Lung (tissue), 12 donors: ENCODE results near the gene PDIK1L. TPM values are rescaled to one million over a fixed set of nuclear protein-coding genes. Genes with fewer than 3 reads are reported as not detected.
"Not testable (repeated sequence)": the region's sequence is repeated elsewhere in the genome, so short reads cannot be mapped to it uniquely, and the experiment has no call there.

Experiments
- ATAC-seq: fragments of 200-7000 bp; cut with Tn5 transposase; one replicate; pipeline ENCODE4 v1.9.1; 2020; ENCODE audit warnings: moderate number of reproducible peaks; ENCODE audit not compliant: insufficient read depth, low FRiP score
- DNase-seq, 3 donors: peaks; one replicate each; pipeline ENCODE4 v3.0.0-alpha.2; 2013 to 2017
- H3K27ac ChIP-seq, 2 donors: one replicate each; pipeline ENCODE4 v1.5.1; 2013; ENCODE audit warnings: mild to moderate bottlenecking in 2 of 2, moderate library complexity in 2 of 2, control low read depth in 1 of 2, inconsistent platforms in 1 of 2, low read depth in 1 of 2, low read length in 1 of 2
- H3K27me3 ChIP-seq, 3 donors: one replicate each; pipeline ENCODE4 v1.5.1; 2013; ENCODE audit warnings: low read length in 2 of 3; ENCODE audit not compliant: control insufficient read depth in 3 of 3, insufficient read depth in 3 of 3
- H3K36me3 ChIP-seq, 4 donors: one replicate each; pipeline ENCODE4 v1.5.1; 2013; ENCODE audit warnings: low read length in 4 of 4, mild to moderate bottlenecking in 1 of 4, moderate library complexity in 1 of 4; ENCODE audit not compliant: control insufficient read depth in 4 of 4, insufficient read depth in 4 of 4
- H3K4me1 ChIP-seq, 5 donors: one replicate each; pipeline ENCODE4 v1.5.1; 2013; ENCODE audit warnings: low read length in 5 of 5, mild to moderate bottlenecking in 2 of 5, moderate library complexity in 1 of 5; ENCODE audit not compliant: control insufficient read depth in 5 of 5, insufficient read depth in 5 of 5
- H3K4me3 ChIP-seq: one replicate; pipeline ENCODE4 v1.5.1; 2013; ENCODE audit warnings: mild to moderate bottlenecking, control low read depth, moderate library complexity
- H3K9ac ChIP-seq, 2 donors: one replicate each; pipeline ENCODE4 v1.5.1; 2013; ENCODE audit warnings: low read length in 2 of 2, control low read depth in 1 of 2; ENCODE audit not compliant: insufficient read depth in 1 of 2
- H3K9me3 ChIP-seq, 4 donors: one replicate each; pipeline ENCODE4 v1.5.1; 2013; ENCODE audit warnings: low read length in 3 of 4, mild to moderate bottlenecking in 1 of 4, moderate library complexity in 1 of 4; ENCODE audit not compliant: control insufficient read depth in 4 of 4, insufficient read depth in 3 of 4
- CTCF ChIP-seq: IDR thresholded peaks from 2 replicates; pipeline ENCODE4 v1.5.1; 2012; ENCODE audit warnings: mild to moderate bottlenecking; ENCODE audit errors: control extremely low read depth, extremely low read depth
- whole genome bisulfite sequencing, 2 donors: extraction: QIAGEN DNeasy Blood & Tissue Kit; methylation state at CpG; one replicate each; pipeline ENCODE4 v1.1.7; 2013; 5-methylcytosine and 5-hydroxymethylcytosine counted together
- polyA plus RNA-seq, 2 donors: library from polyadenylated mRNA; stranded (reverse); fragments of 200-250 nt; gene quantifications; one replicate each; pipeline ENCODE4 v1.2.1, GENCODE V29; 2013
- total RNA-seq, 2 donors: library from RNA; depleted of rRNA in 1 of 2; stranded (reverse); fragments of >200 nt in 1 of 2; gene quantifications; one replicate each; pipeline ENCODE4 v1.2.1, GENCODE V29; 2014 to 2021
- donor health status: control.
- donor health status: control.
- donor health status: Bipolar disorder and iron deficiency.
- donor health status: healthy.
- donor health status: DM: yes; HTN: yes; CAD: no.

The PDIK1L gene
- total and polyA plus RNA-seq, 4 donors, result 2.9 to 15.4 (median 6.3) TPM

- DNase-seq, result no peak
- Histone ChIP-seq H3K4me1 (peaks cover 0 to 3% (median 0%) of the 10 kb centered on the region in 5 donors), H3K27me3 (peaks cover 0 to 14% (median 5%) of the 10 kb centered on the region in 3 donors), H3K4me3 (no peak overlapping the region), H3K9me3 (peaks cover 0 to 1% (median 0%) of the 10 kb centered on the region in 4 donors), H3K27ac (no peak overlapping the region), H3K9ac (no peak overlapping the region), H3K36me3 (no peaks in the 10 kb centered on the region)
- ATAC-seq, result no peak
- 94 to 95% methylated on average over 3 of the region's 3 CpGs for WGBS, 2 donors
- no peak for TF ChIP-seq CTCF
Measured at GRCh38 chr1:26089125-26089524, 22.5 kb upstream of the PDIK1L start.

- peaks cover 0 to 6% (median 0%) of the 10 kb centered on the region in 5 donors for H3K4me1 ChIP-seq
- DNase-seq (no peak), ATAC-seq (no peak)
- no peak for TF ChIP-seq CTCF
- peaks cover 0 to 3% (median 0%) of the 10 kb centered on the region in 4 donors for H3K9me3 ChIP-seq
- H3K27ac ChIP-seq, result no peak overlapping the region
- H3K4me3 ChIP-seq, result no peak overlapping the region
- H3K27me3 ChIP-seq, result peaks cover 0 to 19% (median 5%) of the 10 kb centered on the region in 3 donors
- no peak overlapping the region for H3K9ac ChIP-seq
- 91 to 94% methylated on average over 3 of the region's 3 CpGs for WGBS, 2 donors
- H3K36me3 ChIP-seq, result no peaks in the 10 kb centered on the region
Measured at GRCh38 chr1:26090893-26091292, 20.7 kb upstream of the PDIK1L start.

- no peak overlapping the region for H3K4me3 ChIP-seq
- H3K27me3 ChIP-seq, result peaks cover 0 to 19% (median 5%) of the 10 kb centered on the region in 3 donors
- peaks cover 0 to 6% (median 0%) of the 10 kb centered on the region in 5 donors for H3K4me1 ChIP-seq
- no peak overlapping the region for H3K9ac ChIP-seq
- H3K27ac ChIP-seq, result no peak overlapping the region
- WGBS, 2 donors, result 71 to 73% methylated on average over 7 of the region's 7 CpGs
- ATAC-seq, result no peak
- H3K36me3 ChIP-seq, result no peaks in the 10 kb centered on the region
- DNase-seq, result no peak
- peaks cover 0 to 3% (median 0%) of the 10 kb centered on the region in 4 donors for H3K9me3 ChIP-seq
- TF ChIP-seq CTCF, result no peak
Measured at GRCh38 chr1:26092422-26092821, 19.2 kb upstream of the PDIK1L start.

GRCh38 chr1:26093569-26093968 is 18.1 kb upstream of the PDIK1L start:
- Histone ChIP-seq H3K27me3 (peaks cover 0 to 19% (median 5%) of the 10 kb centered on the region in 3 donors), H3K27ac (peak overlapping the region in 1 of 2 donors; percentile 75)
- not testable (repeated sequence) for H3K36me3 ChIP-seq, H3K4me3 ChIP-seq, H3K9me3 ChIP-seq, DNase-seq, ATAC-seq, H3K9ac ChIP-seq, H3K4me1 ChIP-seq
- WGBS, 2 donors, result 40 to 50% methylated on average over 6 of the region's 6 CpGs
